GM21619 (cell line): ENCODE data around the gene CEP55.

Experiments
- ATAC-seq: cut with Tn5 transposase; IDR thresholded peaks from one replicate; pipeline ENCODE4 v1.9.1; 2021; ENCODE audit not compliant: unreplicated experiment

Gene CEP55

GRCh38 chr10:93559490-93559889 lies 63.1 kb downstream of the CEP55 start:
- ATAC-seq: no peak

- ATAC-seq: no peak
Measured at GRCh38 chr10:93560541-93560940, 64.1 kb downstream of the CEP55 start.

- ATAC-seq: no peak
Measured at GRCh38 chr10:93565446-93565845, 69.0 kb downstream of the CEP55 start.

- ATAC-seq: no peak
Measured at GRCh38 chr10:93566435-93567276, 70.2 kb downstream of the CEP55 start, which contains the start of gene FFAR4. Gene FFAR4 (plus strand): TSS chr10:93566665. CDS start chr10:93566721, 56 bp downstream.

- ATAC-seq: no peak
Measured at GRCh38 chr10:93567277-93568104, 71.1 kb downstream of the CEP55 start.

GRCh38 chr10:93568105-93568390 lies 71.6 kb downstream of the CEP55 start:
- ATAC-seq: no peak

- no peak for ATAC-seq
Measured at GRCh38 chr10:93570383-93570782, 74.0 kb downstream of the CEP55 start.

GRCh38 chr10:93572606-93573005 lies 76.2 kb downstream of the CEP55 start:
- no peak for ATAC-seq

- no peak for ATAC-seq
Measured at GRCh38 chr10:93573051-93573909, 76.9 kb downstream of the CEP55 start.

GRCh38 chr10:93573924-93574323 lies 77.5 kb downstream of the CEP55 start:
- ATAC-seq: no peak

GRCh38 chr10:93576888-93577287 lies 80.5 kb downstream of the CEP55 start:
- ATAC-seq: no peak

- no peak for ATAC-seq
Measured at GRCh38 chr10:93577565-93577964, 81.2 kb downstream of the CEP55 start.
